Lower lobe of right lung (tissue), 2 donors: ENCODE results near the gene AADACL4. TPM values are rescaled to one million over a fixed set of nuclear protein-coding genes. Genes with fewer than 3 reads are reported as not detected.

Experiments
- ATAC-seq, 2 donors: fragments of 200-7000 bp; cut with Tn5 transposase; one replicate each; pipeline ENCODE4 v1.9.1; 2020 to 2022; ENCODE audit warnings: mild to moderate bottlenecking in 2 of 2, moderate library complexity in 2 of 2
- DNase-seq: peaks from one replicate; pipeline ENCODE4 v3.0.0-alpha.2; 2020
- H3K27ac ChIP-seq: fragments of 200-600 bp; one replicate; pipeline ENCODE4 v1.8.0; 2022
- H3K27me3 ChIP-seq: fragments of 200-600 bp; one replicate; pipeline ENCODE4 v1.8.0; 2022; ENCODE audit warnings: low read depth
- H3K36me3 ChIP-seq: fragments of 200-600 bp; one replicate; pipeline ENCODE4 v1.8.0; 2022; ENCODE audit warnings: mild to moderate bottlenecking
- H3K4me1 ChIP-seq: fragments of 200-600 bp; one replicate; pipeline ENCODE4 v1.8.0; 2022
- H3K4me3 ChIP-seq: fragments of 200-600 bp; one replicate; pipeline ENCODE4 v1.8.0; 2022; ENCODE audit warnings: mild to moderate bottlenecking
- H3K9me3 ChIP-seq: fragments of 200-600 bp; one replicate; pipeline ENCODE4 v1.8.0; 2022
- CTCF ChIP-seq: fragments of 200-600 bp; IDR thresholded peaks from one replicate; pipeline ENCODE4 v1.8.0; 2022; ENCODE audit warnings: antibody characterized with exemption, mild to moderate bottlenecking
- intact Hi-C: fragments of 100-400 bp; cut with DNase I; formaldehyde crosslinking; loops from one replicate; pipeline ENCODE4 v1.11.0; 2022
- total RNA-seq: library from RNA; stranded (reverse); fragmentation: NEBNext Ultra II Directional; extraction: Animal tissue kit (Norgen Biotek cat#: 25700); gene quantifications from one replicate; pipeline ENCODE4 v1.2.1, GENCODE V29; 2021
- donor health status: DM: no; HTN: yes; CAD: no; lungs with severe emphysema.

Gene AADACL4
- total RNA-seq, 1 donor from 2014 or later, result not detected

- intact Hi-C loops, result no loop called here
These were observed 72.1 kb downstream of the AADACL4 start, which contains the start of gene AADACL3 for GRCh38 chr1:12715896-12716437. Gene AADACL3 (plus strand): TSS chr1:12716110. CDS start chr1:12716177, 67 bp downstream.

More at GRCh38 chr1:12715896-12716437, 72.1 kb downstream of the AADACL4 start, which contains the start of gene AADACL3:
- ATAC-seq (no peak), DNase-seq (no peak)
- Histone ChIP-seq H3K27ac (no peak within 1 kb of the TSS), H3K36me3 (no peaks in the 10 kb centered on the region), H3K4me3 (no peak within 1 kb of the TSS), H3K27me3 (peaks cover 5% of the 10 kb centered on the region), H3K9me3 (no peaks in the 10 kb centered on the region), H3K4me1 (no peaks in the 10 kb centered on the region)
- no peak for TF ChIP-seq CTCF

Other genes starting within 250 kb of the AADACL4 start
- gene DHRS3, start 25.9 kb upstream of the AADACL4 start, total RNA-seq, result 135 TPM
- gene AADACL3, start 72.0 kb downstream of the AADACL4 start, total RNA-seq, result not detected
- 2.9 TPM for gene CFAP107, start 102.1 kb downstream of the AADACL4 start, total RNA-seq
- gene PRAMEF12, start 129.7 kb downstream of the AADACL4 start, total RNA-seq, result not detected
- gene PRAMEF1, start 147.3 kb downstream of the AADACL4 start, total RNA-seq, result not detected
- gene PRAMEF11, start 187.3 kb downstream of the AADACL4 start, total RNA-seq, result not detected
- gene HNRNPCL1, start 204.6 kb downstream of the AADACL4 start, total RNA-seq, result not detected
- gene PRAMEF2, start 213.0 kb downstream of the AADACL4 start, total RNA-seq, result not detected
- not detected for gene PRAMEF4, start 242.1 kb downstream of the AADACL4 start, total RNA-seq